Smooth muscle cell (in vitro differentiated cells): Measurements from ENCODE around the gene MED10. TPM values are rescaled to one million over a fixed set of nuclear protein-coding genes. Genes with fewer than 3 reads are reported as not detected.
"Not testable (repeated sequence)": the region's sequence is repeated elsewhere in the genome, so short reads cannot be mapped to it uniquely, and the experiment has no call there.

ENCODE experiments used
- DNase-seq: peaks from one replicate; lab custom pipeline; 2025; ENCODE audit not compliant: unreplicated experiment; lab: John Stamatoyannopoulos, UW
- H2AFZ ChIP-seq: fragments of 200-600 bp; sonication (generic); 2 replicates; pipeline ENCODE4 v1.6.0; 2016; ENCODE audit warnings: antibody characterized with exemption, low read depth, mild to moderate bottlenecking
- H3F3A ChIP-seq: fragments of 200-600 bp; sonication (generic); 2 replicates; pipeline ENCODE4 v1.6.0; 2017; ENCODE audit warnings: antibody characterized with exemption, low read depth
- H3K27ac ChIP-seq: fragments of 200-600 bp; sonication (generic); 2 replicates; pipeline ENCODE4 v1.5.1; 2016; ENCODE audit warnings: low read depth, mild to moderate bottlenecking
- H3K27me3 ChIP-seq: fragments of 200-600 bp; sonication (generic); 2 replicates; pipeline ENCODE4 v1.6.1; 2016; ENCODE audit warnings: low read depth, mild to moderate bottlenecking
- H3K36me3 ChIP-seq: fragments of 200-600 bp; sonication (generic); 2 replicates; pipeline ENCODE4 v1.5.1; 2016; ENCODE audit warnings: low read depth
- H3K4me1 ChIP-seq: fragments of 200-600 bp; sonication (generic); 2 replicates; pipeline ENCODE4 v1.5.1; 2016; ENCODE audit warnings: low read depth
- H3K4me2 ChIP-seq: fragments of 200-600 bp; sonication (generic); 2 replicates; pipeline ENCODE4 v1.6.0; 2016; ENCODE audit warnings: mild to moderate bottlenecking
- H3K4me3 ChIP-seq: fragments of 200-600 bp; sonication (generic); 2 replicates; pipeline ENCODE4 v1.5.1; 2016; ENCODE audit warnings: mild to moderate bottlenecking
- H3K79me2 ChIP-seq: fragments of 200-600 bp; sonication (generic); 2 replicates; pipeline ENCODE4 v1.6.0; 2016; ENCODE audit warnings: low read depth, mild to moderate bottlenecking
- H3K9ac ChIP-seq: fragments of 200-600 bp; sonication (generic); 2 replicates; pipeline ENCODE4 v1.6.0; 2016; ENCODE audit warnings: low read depth
- H3K9me3 ChIP-seq: fragments of 200-600 bp; sonication (generic); replicated peaks from 2 replicates; pipeline ENCODE4 v1.5.1; 2016; ENCODE audit warnings: low read depth
- H4K20me1 ChIP-seq: fragments of 200-600 bp; sonication (generic); 2 replicates; pipeline ENCODE4 v1.6.0; 2016; ENCODE audit warnings: low read depth
- CTCF ChIP-seq: fragments of 200-600 bp; sonication (generic); IDR thresholded peaks from 2 replicates; pipeline ENCODE4 v1.5.1; 2017; ENCODE audit warnings: borderline replicate concordance, mild to moderate bottlenecking, antibody characterized with exemption; ENCODE audit not compliant: insufficient read depth, poor library complexity, severe bottlenecking
- WGBS: methylation state at CpG from one replicate; pipeline ENCODE4 v1.1.7; 2016; ENCODE audit warnings: low lambda C conversion rate; 5-methylcytosine and 5-hydroxymethylcytosine counted together
- polyA plus RNA-seq: library from polyadenylated mRNA; unstranded; fragments of >200 nt; fragmentation: Nextera tagmentation; extraction: Ambion mirVana; gene quantifications from 2 replicates; pipeline ENCODE4 v1.2.1, GENCODE V29; 2016
- total RNA-seq: library from RNA; depleted of rRNA; stranded (reverse); fragments of >200 nt; gene quantifications from 2 replicates; pipeline ENCODE4 v1.2.3, GENCODE V29; 2014

MED10 gene
- total and polyA plus RNA-seq, 2 experiments from 2014 or later = 23.0 to 96.2 TPM

GRCh38 chr5:6358434-6358820 is 19.9 kb downstream of the MED10 start:
- WGBS = 91% methylated on average over 6 of the region's 6 CpGs
- no peaks in the 10 kb centered on the region for H3F3A ChIP-seq
- H3K79me2 ChIP-seq = no peaks in the 10 kb centered on the region
- H3K4me3 ChIP-seq = no peak overlapping the region
- TF ChIP-seq CTCF = no peak
- no peak for DNase-seq
- no peak overlapping the region for H2AFZ ChIP-seq
- no peaks in the 10 kb centered on the region for H3K4me1 ChIP-seq
- no peaks in the 10 kb centered on the region for H3K36me3 ChIP-seq
- H3K9ac ChIP-seq = no peak overlapping the region
- no peak overlapping the region for H3K4me2 ChIP-seq
- H3K9me3 ChIP-seq = no peaks in the 10 kb centered on the region
- no peaks in the 10 kb centered on the region for H3K27me3 ChIP-seq
- no peaks in the 10 kb centered on the region for H4K20me1 ChIP-seq
- no peak overlapping the region for H3K27ac ChIP-seq

GRCh38 chr5:6357817-6358433 is 20.4 kb downstream of the MED10 start:
- not testable (repeated sequence) for H3K9me3 ChIP-seq, H3K27ac ChIP-seq, H3K4me1 ChIP-seq, H3F3A ChIP-seq, H3K4me3 ChIP-seq, H4K20me1 ChIP-seq, H3K79me2 ChIP-seq, H2AFZ ChIP-seq, H3K4me2 ChIP-seq, H3K36me3 ChIP-seq, H3K9ac ChIP-seq, DNase-seq, H3K27me3 ChIP-seq
- 99% methylated on average over 8 of the region's 8 CpGs for WGBS

GRCh38 chr5:6356578-6357164 is 21.7 kb downstream of the MED10 start:
- Histone ChIP-seq H3K27me3 (no peaks in the 10 kb centered on the region), H3K4me3 (no peak overlapping the region), H3K4me1 (no peaks in the 10 kb centered on the region), H3K36me3 (no peaks in the 10 kb centered on the region), H2AFZ (no peak overlapping the region), H3F3A (no peaks in the 10 kb centered on the region), H3K4me2 (no peak overlapping the region), H4K20me1 (no peaks in the 10 kb centered on the region), H3K79me2 (no peaks in the 10 kb centered on the region), H3K9ac (no peak overlapping the region), H3K27ac (no peak overlapping the region), H3K9me3 (no peaks in the 10 kb centered on the region)
- DNase-seq = no peak
- 88% methylated on average over 16 of the region's 16 CpGs for WGBS
- no peak for TF ChIP-seq CTCF

GRCh38 chr5:6355294-6355693 is 23.1 kb downstream of the MED10 start:
- no peak overlapping the region for H3K27ac ChIP-seq
- 89% methylated on average over 6 of the region's 6 CpGs for WGBS
- no peak for TF ChIP-seq CTCF

More at GRCh38 chr5:6355294-6355693, 23.1 kb downstream of the MED10 start:
- Histone ChIP-seq H3K79me2 (no peaks in the 10 kb centered on the region), H2AFZ (no peak overlapping the region), H3K36me3 (no peaks in the 10 kb centered on the region), H3K4me3 (no peak overlapping the region), H3K27me3 (no peaks in the 10 kb centered on the region), H3K4me2 (no peak overlapping the region), H3K4me1 (no peaks in the 10 kb centered on the region), H4K20me1 (no peaks in the 10 kb centered on the region), H3F3A (no peaks in the 10 kb centered on the region), H3K9me3 (no peaks in the 10 kb centered on the region), H3K9ac (no peak overlapping the region)
- DNase-seq = no peak
